ENCODE measurements around the gene TANGO2.

TANGO2 gene

GRCh38 chr22:20043057-20043996, 22.4 kb downstream of the TANGO2 start:
- DNase-seq (ENCODE audit: low read depth) = no peak

DNA sequence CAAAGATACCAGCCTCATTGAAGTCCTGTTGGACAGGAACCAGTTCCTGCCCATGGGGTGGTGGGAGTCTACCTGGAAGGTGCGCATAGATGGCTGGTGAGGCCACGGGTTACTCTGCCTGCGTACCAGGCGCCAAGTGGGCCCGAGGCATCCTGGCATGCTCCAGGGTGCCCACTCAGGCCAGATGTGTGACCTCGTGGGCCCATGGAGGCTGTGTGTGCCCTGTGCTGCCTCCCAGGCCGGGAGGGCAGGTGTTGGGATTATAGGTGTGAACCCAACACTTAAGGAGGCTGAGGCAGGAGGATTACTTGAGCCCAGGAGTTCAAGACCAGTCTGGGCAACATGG, 23.1 kb downstream of the TANGO2 start:
- DNase-seq (ENCODE audit: low read depth) = no peak

GRCh38 chr22:20044495-20045151, 23.7 kb downstream of the TANGO2 start:
- no peak for DNase-seq (ENCODE audit: low read depth)

DNA sequence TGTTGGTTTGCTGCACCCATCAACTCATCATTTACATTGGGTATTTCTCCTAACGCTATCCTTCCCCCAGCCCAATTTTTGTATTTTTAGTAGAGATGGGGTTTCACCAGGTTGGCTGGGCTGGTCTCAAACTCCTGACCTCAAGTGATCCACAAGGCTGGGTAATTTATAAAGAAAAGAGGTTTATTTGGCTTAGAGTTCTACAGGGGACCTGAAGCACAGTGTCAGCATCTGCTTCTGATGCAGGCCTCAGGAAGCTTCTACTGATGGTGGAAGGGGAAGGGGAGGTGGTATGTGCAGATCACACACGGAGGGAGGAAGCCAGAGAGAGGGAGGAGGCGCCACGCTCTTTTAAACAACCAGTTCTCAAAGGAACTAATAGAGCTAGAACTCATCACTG, 25.8 kb downstream of the TANGO2 start:
- DNase-seq (ENCODE audit: low read depth) = no peak

- DNase-seq (ENCODE audit: low read depth) = no peak
Measured at GRCh38 chr22:20051927-20052308, 31.0 kb downstream of the TANGO2 start.

DNA sequence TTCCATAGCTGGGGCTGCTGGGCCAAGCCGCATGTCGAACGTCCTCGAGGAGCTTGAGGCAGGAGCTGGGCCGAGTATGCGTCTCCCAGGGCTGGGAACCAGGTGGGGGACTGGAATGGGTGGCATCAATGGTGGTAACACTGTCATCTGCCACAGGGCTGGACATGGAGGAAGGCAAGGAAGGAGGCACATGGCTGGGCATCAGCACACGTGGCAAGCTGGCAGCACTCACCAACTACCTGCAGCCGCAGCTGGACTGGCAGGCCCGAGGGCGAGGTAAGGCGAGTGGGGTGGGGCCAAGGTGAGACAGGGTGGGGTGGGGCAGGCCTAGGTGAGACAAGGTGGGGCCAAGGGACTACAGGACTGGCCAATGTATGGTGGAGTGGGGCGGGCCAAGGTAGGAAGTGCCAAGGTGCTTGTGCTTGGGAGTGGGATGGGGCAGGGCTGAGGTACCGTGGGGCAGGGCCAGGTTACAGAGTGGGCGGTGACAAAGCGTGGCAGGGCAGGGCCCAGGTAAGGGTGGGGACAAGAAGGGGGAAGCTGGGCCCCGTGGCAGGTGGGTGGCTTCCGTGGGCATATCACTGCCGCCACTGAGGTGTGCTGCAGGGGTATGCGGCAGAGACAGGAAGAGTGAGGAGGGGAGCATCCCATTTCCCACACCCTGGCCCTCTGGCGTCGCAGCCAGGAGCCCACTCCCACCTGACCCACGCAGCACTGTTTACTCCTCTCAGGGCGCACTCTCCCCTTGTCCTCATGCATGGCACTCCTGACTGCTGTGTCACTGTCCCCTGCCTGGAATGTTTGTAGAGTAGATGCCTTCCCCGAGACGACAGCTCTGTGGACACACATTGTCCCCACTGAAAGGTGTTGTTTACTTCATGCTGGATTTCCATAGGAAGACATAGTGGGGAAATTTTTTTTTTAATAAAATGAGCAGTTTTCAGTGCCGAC, 31.7 kb downstream of the TANGO2 start:
- no peak for DNase-seq (ENCODE audit: low read depth)

- DNase-seq (ENCODE audit: low read depth) = no peak
Measured at GRCh38 chr22:20053407-20054033, 32.6 kb downstream of the TANGO2 start.

DNA sequence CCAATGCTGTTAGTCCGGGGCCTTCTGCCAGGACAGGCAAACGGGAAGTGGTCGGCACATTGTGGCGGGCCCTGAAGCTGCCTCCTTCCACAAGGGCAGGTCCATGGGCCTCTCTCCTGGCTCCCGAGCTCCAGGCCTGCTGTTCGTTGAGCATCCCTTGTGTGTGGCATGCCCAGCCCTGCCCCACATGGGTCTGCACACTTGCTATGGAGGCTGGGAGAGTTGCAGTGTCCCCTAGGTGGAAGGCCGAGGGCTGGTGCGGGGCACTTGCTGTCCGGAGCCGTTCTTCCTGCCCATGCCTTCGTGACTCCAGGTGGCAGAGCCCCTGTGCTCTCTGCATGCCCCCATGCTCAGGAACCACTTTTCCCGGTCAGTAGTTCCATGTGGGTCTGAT, 33.1 kb downstream of the TANGO2 start:
- no peak for DNase-seq (ENCODE audit: low read depth)

DNA sequence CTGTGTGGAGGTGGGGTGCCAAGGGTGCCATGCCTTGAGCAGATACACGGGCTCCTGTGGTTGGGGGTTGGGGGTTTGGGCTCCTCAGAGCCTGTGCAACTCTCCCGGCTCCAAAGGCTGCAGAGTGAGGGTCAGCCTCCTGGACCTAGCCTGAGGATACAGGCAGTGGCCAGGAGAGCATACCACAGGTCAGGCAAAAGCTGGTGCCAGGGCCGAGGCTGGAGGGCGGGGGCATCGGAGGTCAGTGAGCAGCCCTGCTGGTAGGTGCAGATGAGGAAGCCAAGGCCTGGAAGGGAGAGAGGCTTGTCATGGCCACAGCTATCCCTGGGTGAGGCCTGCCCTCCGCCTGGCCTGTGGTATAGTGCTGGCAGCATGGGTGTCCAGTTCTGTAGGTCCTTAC, 33.6 kb downstream of the TANGO2 start:
- no peak for DNase-seq (ENCODE audit: low read depth)

DNA sequence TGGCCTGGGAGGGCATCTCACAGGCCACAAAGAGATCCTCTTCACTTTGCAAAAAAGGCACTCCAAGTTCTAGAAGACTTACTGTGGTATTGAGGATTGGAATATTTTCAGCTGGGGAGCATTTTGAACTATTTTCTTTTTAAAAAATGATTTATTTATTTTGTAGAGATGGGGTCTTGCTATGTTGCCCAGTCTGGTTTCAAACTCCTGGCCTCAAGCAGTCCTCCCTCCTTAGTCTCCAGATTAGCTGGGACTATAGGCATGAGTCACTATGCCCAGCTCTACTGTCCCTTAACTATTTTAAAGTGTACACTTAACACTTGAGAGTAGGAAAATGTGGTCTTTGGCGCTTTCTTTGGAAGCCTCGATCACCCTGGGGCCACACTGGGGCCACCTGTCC, 34.2 kb downstream of the TANGO2 start:
- DNase-seq (ENCODE audit: low read depth) = no peak

- no peak for DNase-seq (ENCODE audit: low read depth)
Measured at GRCh38 chr22:20055654-20056053, 34.7 kb downstream of the TANGO2 start.

DNA sequence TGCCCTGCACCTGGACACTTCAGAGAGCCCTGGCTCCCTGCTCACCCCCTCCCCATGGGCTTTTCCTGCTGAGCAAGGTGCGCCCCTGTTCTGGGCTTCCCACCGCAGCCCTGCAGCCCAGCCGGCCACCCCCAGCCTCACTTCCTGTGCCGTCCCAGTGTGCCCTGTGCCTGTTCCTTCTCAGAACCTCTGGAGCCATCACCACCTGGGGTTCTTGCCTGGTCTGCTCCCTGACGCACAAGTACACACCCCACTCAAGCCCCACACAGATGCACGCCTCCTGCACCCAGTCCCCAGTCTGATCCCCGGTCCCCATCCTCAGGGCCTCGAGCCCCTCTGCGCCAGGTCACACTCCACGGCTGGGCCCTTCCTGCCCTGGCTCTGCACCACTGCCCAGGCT, 35.3 kb downstream of the TANGO2 start:
- no peak for DNase-seq (ENCODE audit: low read depth)

GRCh38 chr22:20056696-20057386, 35.9 kb downstream of the TANGO2 start:
- no peak for DNase-seq (ENCODE audit: low read depth)

- no peak for DNase-seq (ENCODE audit: low read depth)
Measured at GRCh38 chr22:20057596-20058268, 36.8 kb downstream of the TANGO2 start.

- no peak for DNase-seq (ENCODE audit: low read depth)
Measured at GRCh38 chr22:20058989-20059770, 38.3 kb downstream of the TANGO2 start.

- DNase-seq (ENCODE audit: low read depth) = no peak
Measured at GRCh38 chr22:20060700-20061480, 40.0 kb downstream of the TANGO2 start.

GRCh38 chr22:20061481-20061861, 40.6 kb downstream of the TANGO2 start:
- no peak for DNase-seq (ENCODE audit: low read depth)

- no peak for DNase-seq (ENCODE audit: low read depth)
Measured at GRCh38 chr22:20062043-20062765, 41.3 kb downstream of the TANGO2 start.

- DNase-seq (ENCODE audit: low read depth) = no peak
Measured at GRCh38 chr22:20062766-20063083, 41.8 kb downstream of the TANGO2 start.
